ENCODE measurements around the gene GRM7. TPM values are rescaled to one million over a fixed set of nuclear protein-coding genes. Genes with fewer than 3 reads are reported as not detected.

GRM7 gene
- total and polyA plus RNA-seq, 2 of the 4 experiments (the other 2 are of a cell fraction) = not detected

- Histone ChIP-seq H3K18ac (ENCODE audit: low read depth, low read length) (no peak overlapping the region), H3K14ac (replicated peaks; ENCODE audit: low read depth, low read length) (no peak overlapping the region), H3K27me3 (ENCODE audit: control insufficient read depth, insufficient read depth, low read length) (no peaks in the 10 kb centered on the region), H3K27ac (ENCODE audit: insufficient read depth, low read length) (no peak overlapping the region), H3K56ac (ENCODE audit: extremely low read depth, insufficient read depth, low read length) (no peak overlapping the region), H4K20me1 (ENCODE audit: insufficient read depth, low read length) (no peaks in the 10 kb centered on the region), H2AK9ac (replicated peaks; ENCODE audit: low read depth, low read length, poor library complexity) (no peak overlapping the region), H3K4me3 (ENCODE audit: insufficient read depth, low read depth, low read length) (no peak overlapping the region), H2AFZ (replicated peaks; ENCODE audit: low read length, poor library complexity) (no peak overlapping the region), H4K91ac (ENCODE audit: insufficient read depth, low read depth, low read length) (no peak overlapping the region), H4K5ac (ENCODE audit: low read depth, low read length) (no peak overlapping the region), H3K4me2 (ENCODE audit: low read depth, low read length) (no peak overlapping the region), H2BK20ac (ENCODE audit: low read depth, low read length) (no peak overlapping the region), H2BK15ac (ENCODE audit: low read depth, low read length) (no peak overlapping the region), H3K79me1 (ENCODE audit: low read depth in 1 of 2, low read length in 2 of 2) (no peaks in the 10 kb centered on the region), H3K9me1 (ENCODE audit: insufficient read depth, low read length) (no peaks in the 10 kb centered on the region), H3K36me3 (ENCODE audit: control insufficient read depth, insufficient read depth, low read length) (no peaks in the 10 kb centered on the region), H4K8ac (ENCODE audit: low read depth in 2 of 2, low read length in 2 of 2) (no peak overlapping the region), H3K9me3 (ENCODE audit: control insufficient read depth, insufficient read depth, low read length) (peaks cover 13% of the 10 kb centered on the region), H2BK120ac (ENCODE audit: low read depth, low read length) (no peak overlapping the region), H2BK5ac (ENCODE audit: low read depth, low read length, poor library complexity, severe bottlenecking) (no peak overlapping the region), H3K23ac (ENCODE audit: low read depth, low read length) (no peak overlapping the region), H3K9ac (ENCODE audit: low read depth, low read length) (no peak overlapping the region), H2AK5ac (ENCODE audit: low read depth, low read length) (no peak overlapping the region), H3K4me1 (ENCODE audit: control insufficient read depth, insufficient read depth, low read length) (no peaks in the 10 kb centered on the region), H3K4ac (ENCODE audit: low read depth, low read length) (no peak overlapping the region)
- ATAC-seq (ENCODE audit: low read depth) = no peak
- no peak for DNase-seq
- POLR2A ChIA-PET (ENCODE audit: unreplicated experiment) = no interaction called here
- BruUV-seq (replicated peaks) = no TSS peak
- intact Hi-C loops (cut with micrococcal nuclease) (no loop called here), in situ Hi-C loops (cut with MboI; ENCODE audit: low sequenced_read_pairs) (no loop called here), dilution Hi-C loops (cut with HindIII; ENCODE audit: low sequenced_read_pairs, unreplicated experiment) (no loop called here)
- no CpG with 5 or more reads among the region's 7 CpGs for WGBS, 2 experiments (ENCODE audit: extremely low coverage in 2 of 2, insufficient read length in 1 of 2)
- CTCF ChIA-PET = no interaction called here
- TF ChIP-seq RFX5 (IDR thresholded peaks at IDR 0.05; ENCODE audit: low read depth, low read length) (no peak), CHD1 (IDR thresholded peaks at IDR 0.05; ENCODE audit: low read depth, low read length) (no peak), RCOR1 (IDR thresholded peaks at IDR 0.05; ENCODE audit: insufficient replicate concordance, low read length) (no peak), CTCF (conservative IDR thresholded peaks at IDR 0.05; ENCODE audit: low read depth, low read length) (no peak), SMC3 (IDR thresholded peaks at IDR 0.05; ENCODE audit: low read depth, low read length) (no peak), NFE2L2 (IDR thresholded peaks at IDR 0.05; ENCODE audit: low read depth, low read length) (no peak), BHLHE40 (IDR thresholded peaks at IDR 0.05; ENCODE audit: low read depth, low read length) (no peak), POLR2A (IDR thresholded peaks at IDR 0.05; ENCODE audit: low read depth, low read length) (no peak)
Observed at GRCh38 chr3:7371693-7372572, 511.0 kb downstream of the GRM7 start.

Measured in IMR-90 (cell line).